Endothelial cell of umbilical vein (primary cell): ENCODE results near the gene PIK3C3. TPM values are rescaled to one million over a fixed set of nuclear protein-coding genes. Genes with fewer than 3 reads are reported as not detected.

Experiments
- BruUV-seq: library from RNA; stranded (reverse); fragments of 400-500 nt; replicated peaks from 2 replicates; lab custom pipeline; 2021; lab: Mats Ljungman, UMichigan
- CTCF ChIA-PET: fragments of 300-600, 350-600 bp; sonication (Branson Sonifier 250); formaldehyde crosslinking; loops from one replicate; lab custom pipeline; 2021; ENCODE audit warnings: antibody characterized with exemption, inconsistent platforms; lab: Charles Lee
- POLR2A ChIA-PET: fragments of 300-600, 350-600 bp; sonication (Branson Sonifier 250); formaldehyde crosslinking; loops from one replicate; lab custom pipeline; 2021; ENCODE audit warnings: antibody characterized with exemption, inconsistent platforms; lab: Charles Lee
- DNase-seq: peaks from one replicate; pipeline ENCODE4 v3.0.0-alpha.2; 2011; ENCODE audit warnings: low read depth, low spot score
- FAIRE-seq: peaks from 2 replicates; lab custom pipeline; 2011; peaks lifted over from hg19 to GRCh38; lab: Jason Lieb, UNC
- H2AFZ ChIP-seq: 2 replicates; pipeline ENCODE4 v1.6.0; 2012; ENCODE audit warnings: low read depth, low read length, control low read depth, inconsistent platforms
- H3K27ac ChIP-seq: 2 replicates; pipeline ENCODE4 v1.5.1; 2011; ENCODE audit warnings: low read depth, mild to moderate bottlenecking, control low read depth, low read length, moderate library complexity; ENCODE audit not compliant: insufficient read depth
- H3K27me3 ChIP-seq, 2 experiments: 2 replicates each; pipeline versions ENCODE4 v1.6.0 to v1.6.1; 2011; ENCODE audit warnings: low read length in 2 of 2, mixed read lengths in 1 of 2; ENCODE audit not compliant: control insufficient read depth in 2 of 2, insufficient read depth in 2 of 2
- H3K36me3 ChIP-seq, 2 experiments: 2 replicates in 1 of 2; 3 replicates in 1 of 2; pipeline ENCODE4 v1.5.1; 2011; ENCODE audit warnings: low read length in 2 of 2, mild to moderate bottlenecking in 1 of 2, moderate library complexity in 1 of 2; ENCODE audit not compliant: control insufficient read depth in 2 of 2, insufficient read depth in 2 of 2; ENCODE audit errors: extremely low read depth in 1 of 2
- H3K4me1 ChIP-seq: 3 replicates; pipeline ENCODE4 v1.5.1; 2011; ENCODE audit warnings: mild to moderate bottlenecking, low read length; ENCODE audit not compliant: control insufficient read depth, insufficient read depth; ENCODE audit errors: extremely low read depth
- H3K4me2 ChIP-seq: 2 replicates; pipeline ENCODE4 v1.6.1; 2011; ENCODE audit warnings: low read length, control low read depth, mixed read lengths; ENCODE audit not compliant: insufficient read depth
- H3K4me3 ChIP-seq, 3 experiments: fragments of 200-600 bp in 1 of 3; sonication (generic), shearing (Covaris generic) in 1 of 3; replicated peaks in 1 of 3; 2 replicates each; pipeline ENCODE4 v1.5.1; 2011 to 2016; ENCODE audit warnings: control low read depth in 3 of 3, low read length in 3 of 3, mild to moderate bottlenecking in 2 of 3, inconsistent platforms in 1 of 3, low read depth in 1 of 3, moderate library complexity in 1 of 3; ENCODE audit not compliant: insufficient read depth in 1 of 3
- H3K79me2 ChIP-seq: 2 replicates; pipeline ENCODE4 v1.6.0; 2012; ENCODE audit warnings: low read length, inconsistent platforms; ENCODE audit not compliant: control insufficient read depth, insufficient read depth
- H3K9ac ChIP-seq: replicated peaks from 2 replicates; pipeline ENCODE3; 2011; ENCODE audit warnings: low read length, control low read depth; ENCODE audit not compliant: insufficient read depth; ENCODE audit errors: extremely low read depth
- H3K9me1 ChIP-seq: replicated peaks from 3 replicates; pipeline ENCODE4 v1.6.0; 2011; ENCODE audit warnings: mild to moderate bottlenecking, low read length; ENCODE audit not compliant: control insufficient read depth, insufficient read depth; ENCODE audit errors: extremely low read depth
- H3K9me3 ChIP-seq: replicated peaks from 2 replicates; pipeline ENCODE4 v1.5.1; 2012; ENCODE audit warnings: low read length, inconsistent platforms; ENCODE audit not compliant: control insufficient read depth, insufficient read depth
- H4K20me1 ChIP-seq: replicated peaks from 2 replicates; pipeline ENCODE3; 2011; ENCODE audit warnings: mild to moderate bottlenecking, low read length; ENCODE audit not compliant: control insufficient read depth, insufficient read depth; ENCODE audit errors: extremely low read depth
- CTCF ChIP-seq, 2 donors: IDR thresholded peaks; 1 replicate in 1 of 2; 2 replicates in 1 of 2; pipeline ENCODE4 v1.5.1; 2011; ENCODE audit warnings: low read length in 2 of 2, mild to moderate bottlenecking in 2 of 2, moderate library complexity in 2 of 2, control low read depth in 1 of 2, inconsistent platforms in 1 of 2, low read depth in 1 of 2; ENCODE audit not compliant: insufficient read depth in 1 of 2; ENCODE audit errors: extremely low read depth in 1 of 2
- EZH2 ChIP-seq: IDR thresholded peaks from 2 replicates; pipeline ENCODE4 v1.6.1; 2012; ENCODE audit warnings: borderline replicate concordance, low read depth, mild to moderate bottlenecking, moderate library complexity, low read length, inconsistent platforms; ENCODE audit not compliant: severe bottlenecking
- FOS ChIP-seq: IDR thresholded peaks from 2 replicates; pipeline ENCODE4 v1.6.1; 2011; ENCODE audit warnings: mild to moderate bottlenecking, low read length, moderate library complexity, borderline replicate concordance; ENCODE audit not compliant: insufficient read depth
- GATA2 ChIP-seq: IDR thresholded peaks from 2 replicates; pipeline ENCODE4 v1.7.0; 2011; ENCODE audit warnings: low read depth, mild to moderate bottlenecking, moderate library complexity, mixed read lengths, low read length; ENCODE audit not compliant: insufficient read length, insufficient read depth
- JUN ChIP-seq: IDR thresholded peaks from 2 replicates; pipeline ENCODE4 v1.6.1; 2011; ENCODE audit warnings: borderline replicate concordance, low read depth; ENCODE audit not compliant: insufficient read length, insufficient read depth
- MAX ChIP-seq: IDR thresholded peaks from 2 replicates; pipeline ENCODE4 v1.6.1; 2011; ENCODE audit not compliant: insufficient read depth, insufficient read length
- MYC ChIP-seq: IDR thresholded peaks from one replicate; pipeline ENCODE4 v1.6.1; 2011; ENCODE audit warnings: mild to moderate bottlenecking, low read depth, low read length
- POLR2A ChIP-seq: IDR thresholded peaks from 2 replicates; pipeline ENCODE4 v1.6.1; 2012; ENCODE audit warnings: low read depth, mild to moderate bottlenecking, control low read depth, low read length
- POLR2AphosphoS5 ChIP-seq: IDR thresholded peaks from 2 replicates; pipeline ENCODE4 v1.6.1; 2012; ENCODE audit warnings: low read depth, mild to moderate bottlenecking, control low read depth, low read length, moderate library complexity; ENCODE audit not compliant: insufficient read depth
- dilution Hi-C: fragments of 300-500 bp; cut with MboI; formaldehyde crosslinking; loops from one replicate; pipeline ENCODE4 v1.15.0; 2019; ENCODE audit warnings: low sequenced_read_pairs; ENCODE audit not compliant: extremely low pct_ligation_motif_present
- intact Hi-C: fragments of 100-400 bp; cut with micrococcal nuclease; formaldehyde crosslinking; loops from one replicate; pipeline ENCODE4 v1.10.0; 2022
- polyA plus RNA-seq, 4 experiments: library from polyadenylated mRNA; depleted of rRNA in 3 of 4; stranded (reverse) in 3 of 4; unstranded in 1 of 4; fragments of >200 nt; gene quantifications; 2 replicates each; pipeline versions ENCODE4 v1.2.1 to v1.2.3, GENCODE V29; 2011 to 2012; ENCODE audit warnings: missing spikeins in 1 of 4
- total RNA-seq: library from RNA; stranded (reverse); gene quantifications from 2 replicates; pipeline ENCODE4 v1.2.3, GENCODE V29; 2021

PIK3C3 gene
- total and polyA plus RNA-seq, 2 donors (not counting 3 experiments of a cell fraction or from before 2014, with no cell fraction given): 19.5 to 47.3 TPM

GRCh38 chr18:42072407-42072806, 117.4 kb downstream of the PIK3C3 start:
- intact Hi-C loops: no loop called here
- no peak for DNase-seq
- Histone ChIP-seq H4K20me1 (no peaks in the 10 kb centered on the region), H3K36me3 (peaks cover 0 to 3% of the 10 kb centered on the region in 2 experiments), H2AFZ (no peak overlapping the region), H3K4me1 (no peaks in the 10 kb centered on the region), H3K4me2 (no peak overlapping the region), H3K9me3 (no peaks in the 10 kb centered on the region), H3K4me3 (no peak overlapping the region), H3K27ac (no peak overlapping the region), H3K9me1 (no peaks in the 10 kb centered on the region), H3K9ac (no peak overlapping the region), H3K79me2 (no peaks in the 10 kb centered on the region), H3K27me3 (no peaks in the 10 kb centered on the region)
- BruUV-seq: no TSS peak
- TF ChIP-seq JUN (no peak), FOS (no peak), CTCF (IDR thresholded peaks at IDR 0.05; ENCODE audit: extremely low read depth in 1 of 2, insufficient read depth in 1 of 2, low read depth in 1 of 2, low read length in 2 of 2) (no peak), MAX (no peak), MYC (no peak), POLR2A (no peak), EZH2 (no peak), GATA2 (no peak), POLR2AphosphoS5 (no peak)
- ChIA-PET POLR2A (no interaction called here), CTCF (interaction anchor here (1.2 to 2.0 kb wide), 3 partner anchors 13 to 42 kb away, joined by 3 to 11 read pairs (median 3); no protein-coding TSS in a partner anchor)
- dilution Hi-C loops: no loop called here
- FAIRE-seq: no peak
